Retinal pigment epithelial cell (primary cell): ENCODE data around the gene PDSS1.

ENCODE experiments used
- DNase-seq: peaks from one replicate; pipeline ENCODE4 v3.0.0-alpha.2; 2010; ENCODE audit warnings: low read depth
- H3K4me3 ChIP-seq: 2 replicates; pipeline ENCODE4 v1.5.1; 2011; ENCODE audit warnings: mild to moderate bottlenecking, low read length, control low read depth, moderate library complexity
- TF ChIP-seq, protein P1 (sequence below): conservative IDR thresholded peaks from 2 replicates; pipeline ENCODE4 v1.5.1; 2011; ENCODE audit warnings: low read depth, low read length, control low read depth, inconsistent platforms

PDSS1 gene

DNA sequence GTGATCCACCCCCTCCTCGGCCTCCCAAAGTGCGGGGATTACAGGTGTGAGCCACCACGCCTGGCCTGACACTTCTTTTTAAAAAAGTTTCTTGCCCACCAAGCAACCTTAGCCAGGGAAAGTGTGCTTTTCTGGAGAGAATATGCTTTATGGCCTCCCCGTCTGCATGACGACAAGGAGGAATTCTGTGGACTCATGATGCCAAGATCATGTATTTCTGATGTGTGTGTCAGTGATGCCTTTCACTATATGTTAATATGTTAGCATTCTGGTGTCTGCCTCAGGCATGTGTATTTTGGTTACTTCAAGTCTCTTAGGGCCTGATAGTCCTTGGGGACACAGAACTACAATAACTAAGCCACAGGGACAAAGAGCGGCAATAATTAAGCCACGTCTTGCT, 2.1 kb downstream of the PDSS1 start:
- TF ChIP-seq, protein P1, sequence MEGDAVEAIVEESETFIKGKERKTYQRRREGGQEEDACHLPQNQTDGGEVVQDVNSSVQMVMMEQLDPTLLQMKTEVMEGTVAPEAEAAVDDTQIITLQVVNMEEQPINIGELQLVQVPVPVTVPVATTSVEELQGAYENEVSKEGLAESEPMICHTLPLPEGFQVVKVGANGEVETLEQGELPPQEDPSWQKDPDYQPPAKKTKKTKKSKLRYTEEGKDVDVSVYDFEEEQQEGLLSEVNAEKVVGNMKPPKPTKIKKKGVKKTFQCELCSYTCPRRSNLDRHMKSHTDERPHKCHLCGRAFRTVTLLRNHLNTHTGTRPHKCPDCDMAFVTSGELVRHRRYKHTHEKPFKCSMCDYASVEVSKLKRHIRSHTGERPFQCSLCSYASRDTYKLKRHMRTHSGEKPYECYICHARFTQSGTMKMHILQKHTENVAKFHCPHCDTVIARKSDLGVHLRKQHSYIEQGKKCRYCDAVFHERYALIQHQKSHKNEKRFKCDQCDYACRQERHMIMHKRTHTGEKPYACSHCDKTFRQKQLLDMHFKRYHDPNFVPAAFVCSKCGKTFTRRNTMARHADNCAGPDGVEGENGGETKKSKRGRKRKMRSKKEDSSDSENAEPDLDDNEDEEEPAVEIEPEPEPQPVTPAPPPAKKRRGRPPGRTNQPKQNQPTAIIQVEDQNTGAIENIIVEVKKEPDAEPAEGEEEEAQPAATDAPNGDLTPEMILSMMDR, result no peak
- no peak overlapping the region for H3K4me3 ChIP-seq
- no peak for DNase-seq

DNA sequence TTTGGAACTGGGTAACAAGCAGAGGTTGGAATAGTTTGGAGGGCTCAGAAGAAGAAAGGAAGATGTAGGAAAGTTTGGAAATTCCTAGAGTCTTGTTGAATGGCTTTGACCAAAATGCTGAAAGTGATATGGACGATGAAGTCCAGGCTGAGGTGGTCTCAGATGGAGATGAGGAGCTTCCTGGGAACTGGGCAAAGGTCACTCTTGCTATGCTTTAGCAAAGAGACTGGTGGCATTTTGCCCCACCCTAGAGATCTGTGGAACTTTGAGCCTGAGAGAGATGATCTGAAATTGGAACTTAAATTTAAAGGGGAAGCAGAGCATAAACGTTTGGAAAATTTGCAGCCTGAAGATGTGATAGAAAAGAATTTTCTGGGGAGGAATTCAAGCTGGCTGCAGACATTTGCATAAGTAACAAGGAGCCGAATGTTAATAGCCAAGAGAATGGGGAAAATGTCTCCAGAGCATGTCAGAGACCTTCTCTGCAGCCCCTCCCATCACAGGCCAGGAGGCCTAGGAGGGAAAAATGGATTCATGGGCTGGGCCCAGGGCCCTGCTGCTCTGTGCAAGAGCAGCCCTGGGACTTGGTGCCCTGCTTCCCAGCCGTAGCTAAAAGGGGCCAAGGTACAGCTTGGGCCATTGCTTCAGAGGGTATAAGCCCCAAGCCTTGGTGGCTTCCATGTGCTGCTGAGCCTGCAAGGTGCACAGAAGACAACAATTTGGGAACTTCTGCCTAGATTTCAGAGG, 3.6 kb downstream of the PDSS1 start:
- DNase-seq, result no peak

GRCh38 chr10:26703096-26703495, 5.6 kb downstream of the PDSS1 start:
- H3K4me3 ChIP-seq, result no peak overlapping the region
- TF ChIP-seq, protein P1, result no peak
- no peak for DNase-seq

More for the DNA sequence above, 3.6 kb downstream of the PDSS1 start:
- no peak overlapping the region for H3K4me3 ChIP-seq
- TF ChIP-seq, protein P1, result no peak

DNA sequence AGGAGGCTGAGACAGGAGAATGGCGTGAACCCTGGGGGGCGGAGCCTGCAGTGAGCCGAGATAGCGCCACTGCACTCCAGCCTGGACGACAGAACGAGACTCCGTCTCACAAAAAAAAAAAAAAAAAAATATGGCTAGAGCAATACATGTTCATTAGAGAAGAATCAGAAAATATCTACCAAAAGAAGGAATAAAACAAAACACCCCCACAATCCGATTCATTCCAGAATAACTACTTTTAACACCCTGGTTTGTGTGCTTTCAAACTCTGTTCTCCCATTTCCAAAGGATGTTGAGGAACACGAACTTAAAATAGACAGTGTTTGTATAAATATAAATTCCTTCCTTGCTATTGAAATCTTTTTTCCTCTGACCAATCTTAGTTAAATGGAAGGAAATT, 6.5 kb downstream of the PDSS1 start:
- DNase-seq, result no peak
- no peak overlapping the region for H3K4me3 ChIP-seq
- TF ChIP-seq, protein P1, result no peak

- DNase-seq, result no peak
- TF ChIP-seq, protein P1, result no peak
- no peak overlapping the region for H3K4me3 ChIP-seq
These were observed 8.7 kb downstream of the PDSS1 start for GRCh38 chr10:26706206-26706605.

DNA sequence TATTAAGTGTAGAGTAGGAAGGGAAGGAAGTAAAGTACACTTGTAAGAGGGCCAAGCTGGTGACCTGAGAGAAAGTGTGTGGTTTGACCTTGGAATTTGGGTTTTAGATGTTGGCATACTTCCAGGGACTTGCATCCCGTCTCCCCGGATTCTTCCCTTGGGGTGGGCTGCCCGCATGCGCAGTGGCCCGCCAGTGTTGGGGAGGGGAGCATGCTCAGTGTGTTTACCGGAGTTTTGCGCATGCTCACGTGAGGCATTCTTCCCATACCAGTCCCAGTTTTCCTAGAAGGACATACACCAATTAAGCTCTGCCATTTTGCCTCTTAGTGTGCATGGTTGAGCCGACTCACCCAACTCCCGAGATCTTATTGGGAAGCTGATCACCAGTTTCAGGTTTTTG, 9.4 kb downstream of the PDSS1 start:
- H3K4me3 ChIP-seq, result no peak overlapping the region
- no peak for DNase-seq
- TF ChIP-seq, protein P1, result no peak

GRCh38 chr10:26711324-26711723, 13.8 kb downstream of the PDSS1 start:
- TF ChIP-seq, protein P1, result no peak
- DNase-seq, result no peak
- no peak overlapping the region for H3K4me3 ChIP-seq
